ENCODE results near the gene HCN2. TPM values are rescaled to one million over a fixed set of nuclear protein-coding genes. Genes with fewer than 3 reads are reported as not detected.
A peak's percentile ranks its signal among the peaks of the same experiment; 100 is the strongest.

HCN2 gene
- polyA plus RNA-seq, 1 of the 3 experiments (the other 2 are of a cell fraction): 5.6 TPM

DNA sequence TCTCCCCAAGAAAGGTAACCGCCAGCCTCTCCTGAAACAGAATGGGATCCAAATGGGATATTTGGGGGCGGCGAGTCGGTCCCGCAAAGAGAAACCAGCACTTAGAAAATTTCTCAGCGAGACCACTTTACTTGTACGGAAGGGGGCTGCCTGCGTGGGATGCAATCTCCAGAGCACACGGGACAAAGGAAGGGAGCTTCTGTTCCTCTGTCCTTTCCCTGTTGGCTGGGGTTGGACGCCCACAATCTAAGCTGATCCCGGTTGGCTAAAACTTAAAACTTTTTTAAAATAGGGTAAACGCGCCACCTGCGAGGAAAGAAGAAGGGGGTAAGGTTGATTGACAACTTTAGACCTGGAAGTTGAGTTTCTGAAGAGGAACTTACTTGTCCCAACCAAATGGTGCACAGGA is 18.1 kb upstream of the HCN2 start:
- WGBS (ENCODE audit: low lambda C conversion rate): 6% methylated on average over 11 of the region's 14 CpGs
- Histone ChIP-seq H3K4me3 (ENCODE audit: low read depth in 2 of 2, low read length in 1 of 2) (peak overlapping the region; percentile 50 to 95; a peak in 2 of 4 replicates), H3K4me1 (ENCODE audit: control insufficient read depth in 1 of 2, insufficient read depth in 2 of 2, low read depth in 1 of 2, low read length in 1 of 2) (peaks cover 20 to 32% of the 10 kb centered on the region in 2 experiments; a peak in 3 of 4 replicates), H2AFZ (ENCODE audit: low read depth) (peak overlapping the region; percentile 88; the same call in 1 of the 2 replicates), H3F3A (replicated peaks; ENCODE audit: insufficient read depth) (peaks cover 11% of the 10 kb centered on the region), H3K27ac (ENCODE audit: low read depth in 2 of 2, low read length in 1 of 2) (peak overlapping the region; percentile 73 to 82), H4K20me1 (ENCODE audit: insufficient read depth) (peaks cover 34% of the 10 kb centered on the region), H3K9ac (peak overlapping the region; percentile 57; the same call in 1 of the 2 replicates), H3K36me3 (replicated peaks in 1 of 2; ENCODE audit: control insufficient read depth in 1 of 2, insufficient read depth in 2 of 2, low read length in 1 of 2) (no peaks in the 10 kb centered on the region), H3K27me3 (ENCODE audit: insufficient read depth) (no peaks in the 10 kb centered on the region), H3K9me2 (no peaks in the 10 kb centered on the region), H3K79me2 (ENCODE audit: insufficient read depth) (peaks cover 40% of the 10 kb centered on the region), H3K4me2 (peak overlapping the region; percentile 74), H3K9me3 (no peaks in the 10 kb centered on the region)
- TF ChIP-seq MEF2A (IDR thresholded peaks at IDR 0.05; ENCODE audit: borderline replicate concordance, low read depth) (no peak), FOSL2 (IDR thresholded peaks at IDR 0.05; ENCODE audit: borderline replicate concordance, low read depth) (no peak), RCOR1 (IDR thresholded peaks at IDR 0.05; ENCODE audit: low read length) (no peak), TCF12 (IDR thresholded peaks at IDR 0.05) (no peak), YY1 (IDR thresholded peaks at IDR 0.05; ENCODE audit: low read depth) (no peak), GABPA (IDR thresholded peaks at IDR 0.05; ENCODE audit: low read depth) (no peak), SMC3 (IDR thresholded peaks at IDR 0.05; ENCODE audit: low read depth, low read length) (no peak), USF1 (IDR thresholded peaks at IDR 0.05; ENCODE audit: borderline replicate concordance, low read depth) (no peak), RFX5 (IDR thresholded peaks at IDR 0.05; ENCODE audit: low read length) (no peak), ELF1 (IDR thresholded peaks at IDR 0.05) (no peak), RXRA (IDR thresholded peaks at IDR 0.05; ENCODE audit: borderline replicate concordance, low read depth) (no peak), ZBTB33 (IDR thresholded peaks at IDR 0.05; ENCODE audit: borderline replicate concordance, low read depth) (no peak), FOXM1 (IDR thresholded peaks at IDR 0.05; ENCODE audit: low read depth) (no peak), EP300 (IDR thresholded peaks at IDR 0.05; ENCODE audit: borderline replicate concordance in 1 of 2, low read depth in 1 of 2, low read length in 1 of 2) (no peak), MXI1 (IDR thresholded peaks at IDR 0.05; ENCODE audit: low read depth, low read length) (no peak), EZH2phosphoT487 (IDR thresholded peaks at IDR 0.05; ENCODE audit: borderline replicate concordance, low read depth) (no peak), JUND (IDR thresholded peaks at IDR 0.05) (no peak), TAF1 (IDR thresholded peaks at IDR 0.05; ENCODE audit: borderline replicate concordance, low read depth, low read length) (no peak)
- DNase-seq: no peak
- ChIA-PET POLR2A (interaction anchor here (1.7 kb wide), 1 partner anchor 40 kb away, joined by 8 read pairs; the partner anchor contains the start of gene CDC34), CTCF (interaction anchor here (0.8 to 1.9 kb wide), 3 partner anchors 13 to 38 kb away, joined by 3 to 4 read pairs (median 4); no protein-coding TSS in a partner anchor)
